Measurements from ENCODE around the gene HDAC1. TPM values are rescaled to one million over a fixed set of nuclear protein-coding genes. Genes with fewer than 3 reads are reported as not detected.

The HDAC1 gene
- total RNA-seq, 1 donor from 2014 or later: 68.9 TPM

- H3K27me3 ChIP-seq (ENCODE audit: low read depth): no peaks in the 10 kb centered on the region
- peak overlapping the region; percentile 63 for H3K4me3 ChIP-seq
- peaks cover 37% of the 10 kb centered on the region for H3K36me3 ChIP-seq
- DNase-seq (no peak), ATAC-seq (no peak)
- TF ChIP-seq CTCF (IDR thresholded peaks at IDR 0.05): no peak
- no peak overlapping the region for H3K27ac ChIP-seq
- intact Hi-C loops (cut with DNase I): no loop called here
- no peaks in the 10 kb centered on the region for H3K9me3 ChIP-seq
- H3K4me1 ChIP-seq: peaks cover 56% of the 10 kb centered on the region
These were observed 42.5 kb downstream of the HDAC1 start for GRCh38 chr1:32334274-32334861.

- ATAC-seq (peak; percentile 53 to 69), DNase-seq (peak; percentile 71)
- intact Hi-C loops (cut with DNase I): no loop called here
- Histone ChIP-seq H3K9me3 (no peaks in the 10 kb centered on the region), H3K27ac (peak overlapping the region; percentile 60), H3K4me1 (peaks cover 63% of the 10 kb centered on the region), H3K36me3 (peaks cover 32% of the 10 kb centered on the region), H3K4me3 (peak overlapping the region; percentile 63), H3K27me3 (ENCODE audit: low read depth) (no peaks in the 10 kb centered on the region)
- peak; percentile 78 for TF ChIP-seq CTCF (IDR thresholded peaks at IDR 0.05)
These were observed 43.1 kb downstream of the HDAC1 start for GRCh38 chr1:32334864-32335534.

- no peak for TF ChIP-seq CTCF (IDR thresholded peaks at IDR 0.05)
- Histone ChIP-seq H3K27ac (peak overlapping the region; percentile 60), H3K27me3 (ENCODE audit: low read depth) (no peaks in the 10 kb centered on the region), H3K4me3 (peak overlapping the region; percentile 63), H3K4me1 (peaks cover 63% of the 10 kb centered on the region), H3K36me3 (peaks cover 28% of the 10 kb centered on the region), H3K9me3 (no peaks in the 10 kb centered on the region)
- intact Hi-C loops (cut with DNase I): no loop called here
- ATAC-seq (peak in 1 of 2 donors; percentile 14), DNase-seq (no peak)
These were observed 43.6 kb downstream of the HDAC1 start for GRCh38 chr1:32335535-32335789.

GRCh38 chr1:32335790-32336590 is 44.1 kb downstream of the HDAC1 start, which contains the start of gene MARCKSL1:
TSS of gene MARCKSL1 (minus strand) at chr1:32336233. CDS start at chr1:32336033, 200 bp downstream.
- no peaks in the 10 kb centered on the region for H3K9me3 ChIP-seq
- ATAC-seq (peak; percentile 74 to 82), DNase-seq (peak; percentile 89)
- peak within 1 kb of the TSS; percentile 60 for H3K27ac ChIP-seq
- TF ChIP-seq CTCF (IDR thresholded peaks at IDR 0.05): no peak
- no peaks in the 10 kb centered on the region for H3K27me3 ChIP-seq (ENCODE audit: low read depth)
- peaks cover 63% of the 10 kb centered on the region for H3K4me1 ChIP-seq
- intact Hi-C loops (cut with DNase I): no loop called here
- peak within 1 kb of the TSS; percentile 63 for H3K4me3 ChIP-seq
- H3K36me3 ChIP-seq: peaks cover 23% of the 10 kb centered on the region

- Histone ChIP-seq H3K4me1 (peaks cover 65% of the 10 kb centered on the region), H3K27me3 (ENCODE audit: low read depth) (no peaks in the 10 kb centered on the region), H3K4me3 (peak overlapping the region; percentile 63), H3K27ac (peak overlapping the region; percentile 49), H3K36me3 (peaks cover 17% of the 10 kb centered on the region), H3K9me3 (no peaks in the 10 kb centered on the region)
- TF ChIP-seq CTCF (IDR thresholded peaks at IDR 0.05): no peak
- intact Hi-C loops (cut with DNase I): no loop called here
- no peak for DNase-seq
- no peak for ATAC-seq
These were observed 44.7 kb downstream of the HDAC1 start for GRCh38 chr1:32336591-32336932.

Measured in lower lobe of right lung (tissue), 2 donors.